KMS-11 (cell line): Measurements from ENCODE around the gene HSF5.

Source experiments
- H2AFZ ChIP-seq: fragments of 200-600 bp; sonication (generic); 2 replicates; pipeline ENCODE4 v1.6.1; 2016; ENCODE audit warnings: antibody characterized with exemption, mixed run types, low read depth
- H3K27ac ChIP-seq: fragments of 200-600 bp; sonication (generic); 2 replicates; pipeline ENCODE4 v1.6.1; 2016; ENCODE audit warnings: mild to moderate bottlenecking, mixed run types
- H3K27me3 ChIP-seq: fragments of 200-600 bp; sonication (generic); 2 replicates; pipeline ENCODE4 v1.6.1; 2017; ENCODE audit warnings: mild to moderate bottlenecking, low read depth, mixed run types, moderate library complexity; ENCODE audit not compliant: insufficient read depth
- H3K36me3 ChIP-seq: fragments of 200-600 bp; sonication (generic); 2 replicates; pipeline ENCODE4 v1.6.1; 2017; ENCODE audit warnings: mild to moderate bottlenecking, mixed run types; ENCODE audit not compliant: insufficient read depth
- H3K4me1 ChIP-seq: fragments of 200-600 bp; sonication (generic); 2 replicates; pipeline ENCODE4 v1.6.1; 2016; ENCODE audit warnings: mild to moderate bottlenecking, low read depth, mixed run types; ENCODE audit not compliant: poor library complexity, severe bottlenecking
- H3K4me2 ChIP-seq: fragments of 200-600 bp; sonication (generic); 2 replicates; pipeline ENCODE4 v1.7.0; 2016; ENCODE audit warnings: mild to moderate bottlenecking, mixed run types
- H3K4me3 ChIP-seq: fragments of 200-600 bp; sonication (generic); IDR thresholded peaks from 2 replicates; pipeline ENCODE4 v1.6.1; 2017; ENCODE audit warnings: low read depth, low read length, mixed read lengths; ENCODE audit not compliant: insufficient read depth
- H3K79me2 ChIP-seq: fragments of 200-600 bp; sonication (generic); 2 replicates; pipeline ENCODE4 v1.6.1; 2016; ENCODE audit warnings: low read depth, mixed run types; ENCODE audit not compliant: insufficient read depth
- H3K9ac ChIP-seq: fragments of 200-600 bp; sonication (generic); 2 replicates; pipeline ENCODE4 v1.6.1; 2016; ENCODE audit warnings: mild to moderate bottlenecking, mixed run types
- H4K20me1 ChIP-seq: fragments of 200-600 bp; sonication (generic); 2 replicates; pipeline ENCODE4 v1.6.1; 2016; ENCODE audit warnings: mild to moderate bottlenecking, mixed run types; ENCODE audit not compliant: insufficient read depth
- TF ChIP-seq, protein P1 (sequence below): fragments of 200-600 bp; sonication (generic); conservative IDR thresholded peaks from 2 replicates; pipeline ENCODE4 v1.6.1; 2017; ENCODE audit warnings: low read depth, mild to moderate bottlenecking, antibody characterized with exemption, low read length, moderate library complexity, mixed read lengths

HSF5 gene

DNA sequence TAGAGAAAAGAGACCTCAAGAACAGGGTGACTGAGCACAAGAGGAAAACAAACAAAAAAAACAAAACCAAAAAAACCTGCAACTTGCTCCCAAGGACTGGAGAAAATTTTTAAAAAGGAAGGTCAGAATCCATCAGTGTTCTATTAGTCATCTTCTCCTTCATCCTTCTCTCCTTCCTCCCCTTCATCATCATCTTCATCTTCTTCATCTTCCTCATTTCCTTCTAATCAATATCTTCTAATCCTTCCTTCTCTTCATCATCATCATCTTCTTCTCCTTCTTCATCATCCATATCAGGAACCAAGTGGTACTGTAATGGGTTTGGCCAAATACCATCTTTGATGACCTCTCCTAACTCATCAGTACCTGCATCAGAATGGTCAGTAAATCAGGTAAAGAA, 12.2 kb downstream of the HSF5 start:
- no peaks in the 10 kb centered on the region for H4K20me1 ChIP-seq
- no peak overlapping the region for H3K4me3 ChIP-seq
- H3K79me2 ChIP-seq: no peaks in the 10 kb centered on the region
- no peak overlapping the region for H2AFZ ChIP-seq
- H3K4me2 ChIP-seq: no peak overlapping the region
- no peaks in the 10 kb centered on the region for H3K36me3 ChIP-seq
- no peaks in the 10 kb centered on the region for H3K4me1 ChIP-seq
- H3K27me3 ChIP-seq: no peaks in the 10 kb centered on the region
- TF ChIP-seq, protein P1, sequence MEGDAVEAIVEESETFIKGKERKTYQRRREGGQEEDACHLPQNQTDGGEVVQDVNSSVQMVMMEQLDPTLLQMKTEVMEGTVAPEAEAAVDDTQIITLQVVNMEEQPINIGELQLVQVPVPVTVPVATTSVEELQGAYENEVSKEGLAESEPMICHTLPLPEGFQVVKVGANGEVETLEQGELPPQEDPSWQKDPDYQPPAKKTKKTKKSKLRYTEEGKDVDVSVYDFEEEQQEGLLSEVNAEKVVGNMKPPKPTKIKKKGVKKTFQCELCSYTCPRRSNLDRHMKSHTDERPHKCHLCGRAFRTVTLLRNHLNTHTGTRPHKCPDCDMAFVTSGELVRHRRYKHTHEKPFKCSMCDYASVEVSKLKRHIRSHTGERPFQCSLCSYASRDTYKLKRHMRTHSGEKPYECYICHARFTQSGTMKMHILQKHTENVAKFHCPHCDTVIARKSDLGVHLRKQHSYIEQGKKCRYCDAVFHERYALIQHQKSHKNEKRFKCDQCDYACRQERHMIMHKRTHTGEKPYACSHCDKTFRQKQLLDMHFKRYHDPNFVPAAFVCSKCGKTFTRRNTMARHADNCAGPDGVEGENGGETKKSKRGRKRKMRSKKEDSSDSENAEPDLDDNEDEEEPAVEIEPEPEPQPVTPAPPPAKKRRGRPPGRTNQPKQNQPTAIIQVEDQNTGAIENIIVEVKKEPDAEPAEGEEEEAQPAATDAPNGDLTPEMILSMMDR: no peak
- H3K27ac ChIP-seq: no peak overlapping the region
- no peak overlapping the region for H3K9ac ChIP-seq

DNA sequence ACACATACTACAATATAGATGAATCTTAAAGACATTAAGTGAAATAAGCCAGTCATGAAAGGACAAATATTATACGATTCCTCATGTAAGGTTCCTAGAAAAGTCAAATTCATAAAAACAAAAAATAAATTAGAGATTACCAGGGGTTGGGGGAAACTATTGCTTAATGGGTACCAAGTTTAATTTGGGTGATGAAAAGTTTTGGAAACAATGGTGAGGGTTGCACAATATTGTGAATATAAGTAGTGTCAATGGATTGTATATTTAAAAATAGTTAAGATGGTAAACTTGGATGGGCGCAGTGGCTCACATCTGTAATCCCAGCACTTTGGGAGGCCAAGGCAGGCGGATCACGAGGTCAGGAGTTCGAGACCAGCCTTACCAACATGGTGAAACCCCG, 17.9 kb downstream of the HSF5 start:
- TF ChIP-seq, protein P1: no peak
- Histone ChIP-seq H2AFZ (no peak overlapping the region), H3K9ac (no peak overlapping the region), H4K20me1 (no peaks in the 10 kb centered on the region), H3K79me2 (no peaks in the 10 kb centered on the region), H3K4me2 (no peak overlapping the region), H3K27ac (no peak overlapping the region), H3K4me3 (no peak overlapping the region), H3K4me1 (no peaks in the 10 kb centered on the region), H3K36me3 (no peaks in the 10 kb centered on the region), H3K27me3 (no peaks in the 10 kb centered on the region)

DNA sequence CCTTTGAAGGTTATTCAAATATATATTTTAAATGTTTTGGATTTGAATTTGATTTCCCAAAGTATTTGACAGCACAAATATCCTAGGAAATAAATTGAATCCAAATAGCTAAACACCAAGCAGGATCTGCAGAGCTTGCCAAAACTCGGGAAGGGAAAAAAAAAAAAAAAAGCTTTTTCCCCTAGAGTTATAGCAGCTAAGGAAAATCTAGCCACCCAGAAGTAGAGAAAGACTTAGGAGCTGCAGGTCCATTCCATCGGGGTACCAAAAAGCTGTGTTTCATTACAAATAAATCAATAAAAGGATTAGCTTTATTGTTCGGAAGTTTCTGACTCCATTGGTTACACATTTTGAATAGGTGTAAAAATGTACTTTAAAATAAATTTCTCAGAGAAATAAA, 19.3 kb downstream of the HSF5 start:
- no peaks in the 10 kb centered on the region for H3K4me1 ChIP-seq
- H3K4me3 ChIP-seq: no peak overlapping the region
- no peaks in the 10 kb centered on the region for H3K27me3 ChIP-seq
- H2AFZ ChIP-seq: no peak overlapping the region
- no peaks in the 10 kb centered on the region for H4K20me1 ChIP-seq
- H3K4me2 ChIP-seq: no peak overlapping the region
- TF ChIP-seq, protein P1: no peak
- no peaks in the 10 kb centered on the region for H3K79me2 ChIP-seq
- H3K9ac ChIP-seq: no peak overlapping the region
- H3K36me3 ChIP-seq: no peaks in the 10 kb centered on the region
- H3K27ac ChIP-seq: no peak overlapping the region

DNA sequence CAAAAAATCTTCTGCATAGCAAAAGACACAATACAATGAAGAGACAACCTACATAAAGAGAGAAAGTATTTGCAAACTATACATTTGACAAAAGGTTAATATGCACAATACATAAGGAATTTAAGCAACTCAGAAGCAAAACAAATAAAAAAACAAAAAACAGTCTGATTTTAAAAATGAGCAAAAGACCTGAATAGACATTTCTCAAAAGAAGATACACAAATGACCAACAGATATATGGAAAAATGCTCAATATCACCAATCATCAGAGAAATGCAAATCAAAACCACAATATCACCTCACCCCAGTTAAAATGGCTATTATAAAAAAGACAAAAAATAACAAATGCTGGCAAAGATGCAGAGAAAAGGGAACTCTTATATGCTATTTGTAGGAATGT, 32.7 kb downstream of the HSF5 start:
- Histone ChIP-seq H4K20me1 (no peaks in the 10 kb centered on the region), H2AFZ (no peak overlapping the region), H3K27ac (no peak overlapping the region), H3K4me2 (no peak overlapping the region), H3K36me3 (no peaks in the 10 kb centered on the region), H3K27me3 (no peaks in the 10 kb centered on the region), H3K4me3 (no peak overlapping the region), H3K4me1 (no peaks in the 10 kb centered on the region), H3K79me2 (no peaks in the 10 kb centered on the region), H3K9ac (no peak overlapping the region)
- TF ChIP-seq, protein P1: no peak

DNA sequence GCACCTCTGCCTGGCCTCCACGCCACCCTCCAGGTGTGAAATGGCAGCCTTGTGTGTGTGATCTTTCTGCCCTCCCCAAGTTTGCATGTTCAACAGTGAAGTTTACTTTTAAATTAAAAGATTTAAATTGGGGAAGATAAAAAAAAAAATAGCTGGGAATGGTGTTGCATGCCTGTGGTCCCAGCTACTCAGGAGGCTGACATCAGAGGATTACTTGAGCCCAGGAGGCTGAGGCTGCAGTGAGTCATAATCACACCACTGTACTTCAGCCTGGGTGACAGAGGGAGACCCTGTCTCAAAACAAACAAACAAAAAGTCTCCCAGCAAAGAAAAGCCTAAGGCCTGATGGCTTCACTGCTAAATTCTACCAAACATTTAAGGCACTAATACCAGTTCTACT, 35.5 kb downstream of the HSF5 start:
- H3K79me2 ChIP-seq: no peaks in the 10 kb centered on the region
- H3K27me3 ChIP-seq: no peaks in the 10 kb centered on the region
- no peak overlapping the region for H3K4me2 ChIP-seq
- TF ChIP-seq, protein P1: no peak
- no peak overlapping the region for H3K9ac ChIP-seq
- no peaks in the 10 kb centered on the region for H4K20me1 ChIP-seq
- H3K27ac ChIP-seq: no peak overlapping the region
- no peak overlapping the region for H3K4me3 ChIP-seq
- H2AFZ ChIP-seq: no peak overlapping the region
- no peaks in the 10 kb centered on the region for H3K36me3 ChIP-seq
- no peaks in the 10 kb centered on the region for H3K4me1 ChIP-seq
